Endothelial cell (in vitro differentiated cells): ENCODE results near the gene MAP7D2. TPM values are rescaled to one million over a fixed set of nuclear protein-coding genes. Genes with fewer than 3 reads are reported as not detected.

Experiments used
- DNase-seq: peaks from one replicate; pipeline ENCODE4 v3.0.0; 2021; ENCODE audit warnings: low spot score
- H3K27ac Mint-ChIP-seq: one replicate; pipeline ENCODE4 v1.8.0; 2021; ENCODE audit warnings: mixed read lengths, inconsistent platforms; ENCODE audit not compliant: unreplicated experiment
- H3K27me3 Mint-ChIP-seq: one replicate; pipeline ENCODE4 v1.8.0; 2021; ENCODE audit warnings: mild to moderate bottlenecking, moderate library complexity, mixed read lengths, inconsistent platforms; ENCODE audit not compliant: unreplicated experiment
- H3K36me3 Mint-ChIP-seq: one replicate; pipeline ENCODE4 v1.8.0; 2021; ENCODE audit warnings: mild to moderate bottlenecking, low read depth, mixed read lengths, inconsistent platforms; ENCODE audit not compliant: unreplicated experiment
- H3K4me1 Mint-ChIP-seq: one replicate; pipeline ENCODE4 v1.8.0; 2021; ENCODE audit warnings: mild to moderate bottlenecking, mixed read lengths, inconsistent platforms; ENCODE audit not compliant: unreplicated experiment
- H3K4me3 Mint-ChIP-seq: one replicate; pipeline ENCODE4 v1.8.0; 2021; ENCODE audit warnings: mild to moderate bottlenecking, mixed read lengths, inconsistent platforms; ENCODE audit not compliant: unreplicated experiment
- H3K9me3 Mint-ChIP-seq: one replicate; pipeline ENCODE4 v1.8.0; 2021; ENCODE audit warnings: mixed read lengths, inconsistent platforms; ENCODE audit not compliant: unreplicated experiment
- CTCF ChIP-seq: fragments of 200-600 bp; sonication (generic); IDR thresholded peaks from one replicate; pipeline ENCODE4 v1.5.0; 2021; ENCODE audit warnings: antibody characterized with exemption; ENCODE audit not compliant: unreplicated experiment
- total RNA-seq: library from RNA; stranded (reverse); fragmentation: NEBNext Ultra II Directional; extraction: Animal tissue kit (Norgen Biotek cat#: 25700); gene quantifications from one replicate; pipeline ENCODE4 v1.2.1, GENCODE V29; 2021; ENCODE audit not compliant: unreplicated experiment

Gene MAP7D2
- total RNA-seq, 1 donor from 2014 or later: 2.7 TPM

GRCh38 chrX:20053537-20053936, 63.2 kb downstream of the MAP7D2 start:
- Mint-ChIP-seq H3K27me3 (no peaks in the 10 kb centered on the region), H3K4me1 (no peaks in the 10 kb centered on the region), H3K4me3 (no peak overlapping the region), H3K9me3 (no peaks in the 10 kb centered on the region), H3K36me3 (no peaks in the 10 kb centered on the region), H3K27ac (no peak overlapping the region)
- no peak for TF ChIP-seq CTCF
- DNase-seq: no peak

- no peaks in the 10 kb centered on the region for H3K9me3 Mint-ChIP-seq
These were observed 69.8 kb downstream of the MAP7D2 start for GRCh38 chrX:20046864-20047263.

GRCh38 chrX:20046223-20046622, 70.5 kb downstream of the MAP7D2 start:
- no peak for TF ChIP-seq CTCF
- Mint-ChIP-seq H3K4me3 (no peak overlapping the region), H3K4me1 (no peaks in the 10 kb centered on the region), H3K36me3 (no peaks in the 10 kb centered on the region), H3K27ac (no peak overlapping the region), H3K9me3 (no peaks in the 10 kb centered on the region), H3K27me3 (no peaks in the 10 kb centered on the region)
- no peak for DNase-seq

More at GRCh38 chrX:20046864-20047263, 69.8 kb downstream of the MAP7D2 start:
- Mint-ChIP-seq H3K4me1 (no peaks in the 10 kb centered on the region), H3K4me3 (no peak overlapping the region), H3K27ac (no peak overlapping the region), H3K27me3 (no peaks in the 10 kb centered on the region), H3K36me3 (no peaks in the 10 kb centered on the region)
- no peak for TF ChIP-seq CTCF
- no peak for DNase-seq

GRCh38 chrX:20042221-20042620, 74.5 kb downstream of the MAP7D2 start:
- no peak for TF ChIP-seq CTCF
- Mint-ChIP-seq H3K9me3 (no peaks in the 10 kb centered on the region), H3K4me3 (no peak overlapping the region), H3K36me3 (no peaks in the 10 kb centered on the region), H3K27ac (no peak overlapping the region), H3K27me3 (no peaks in the 10 kb centered on the region), H3K4me1 (no peaks in the 10 kb centered on the region)
- no peak for DNase-seq

GRCh38 chrX:20038966-20039365, 77.7 kb downstream of the MAP7D2 start:
- H3K9me3 Mint-ChIP-seq: no peaks in the 10 kb centered on the region

More at GRCh38 chrX:20038966-20039365, 77.7 kb downstream of the MAP7D2 start:
- DNase-seq: no peak
- Mint-ChIP-seq H3K27me3 (no peaks in the 10 kb centered on the region), H3K36me3 (no peaks in the 10 kb centered on the region), H3K4me1 (no peaks in the 10 kb centered on the region), H3K4me3 (no peak overlapping the region), H3K27ac (no peak overlapping the region)
- no peak for TF ChIP-seq CTCF
